ENCODE measurements around the gene STK4.

Gene STK4

DNA sequence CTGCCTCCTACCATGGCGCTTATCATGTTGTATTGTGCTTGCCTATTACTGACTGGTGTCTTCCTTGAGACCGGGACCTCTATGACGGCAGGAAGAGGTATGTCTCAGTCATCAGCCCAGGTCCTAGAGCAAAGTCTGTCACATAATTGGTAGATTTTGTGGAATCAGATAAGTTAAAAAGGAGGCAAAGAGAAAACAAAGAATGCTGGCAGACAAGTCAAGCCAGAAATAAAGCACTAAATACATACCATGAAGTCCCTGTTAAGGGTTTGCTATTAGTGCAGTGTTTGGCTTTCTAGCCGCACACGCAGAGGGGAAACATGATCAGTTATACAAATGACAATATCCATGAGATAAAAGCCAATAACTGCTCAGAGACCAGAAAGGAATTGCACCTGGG, 12.1 kb upstream of the STK4 start:
- no peak for DNase-seq (ENCODE audit: low read depth in 2 of 2)

DNA sequence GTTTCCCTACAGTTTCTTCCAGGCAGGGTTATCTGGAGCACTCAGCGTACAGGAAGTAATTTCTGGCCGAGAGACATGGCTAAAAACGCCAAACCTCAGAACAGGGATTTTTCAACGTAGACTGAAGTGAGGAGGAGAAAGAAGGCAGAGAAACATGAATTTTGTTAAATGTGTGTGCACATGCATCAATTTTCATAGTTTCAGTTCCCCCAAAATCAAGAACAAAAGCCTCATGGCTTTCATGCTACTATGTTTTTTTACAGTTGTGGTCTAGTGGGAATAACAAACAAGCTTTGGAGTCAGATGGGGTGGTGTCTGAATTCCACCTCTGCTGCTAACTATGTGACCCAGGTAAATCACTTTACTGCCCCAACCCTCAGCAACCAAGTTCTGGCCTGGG, 11.0 kb upstream of the STK4 start:
- no peak for DNase-seq (ENCODE audit: low read depth in 2 of 2)

DNA sequence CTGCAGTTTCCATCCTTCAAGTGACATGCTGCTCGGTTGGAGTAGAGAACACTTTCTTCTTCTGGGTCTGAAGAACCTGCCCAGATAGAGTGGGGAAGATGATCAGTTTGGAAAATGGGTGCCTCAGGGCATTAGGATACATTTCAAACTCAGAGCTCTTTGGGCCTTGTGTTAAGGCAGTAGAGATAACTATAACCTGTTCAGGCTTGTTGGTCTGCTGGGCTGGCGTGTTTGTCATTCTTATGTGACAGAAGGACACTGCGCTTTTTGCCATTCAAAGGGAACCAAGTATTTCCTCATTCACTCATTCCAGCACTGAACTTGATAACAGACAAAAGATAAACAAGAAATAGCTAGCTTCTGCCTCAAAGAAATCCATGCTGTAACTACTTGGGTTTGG, 9.9 kb upstream of the STK4 start:
- no peak for DNase-seq (ENCODE audit: low read depth in 2 of 2)

DNA sequence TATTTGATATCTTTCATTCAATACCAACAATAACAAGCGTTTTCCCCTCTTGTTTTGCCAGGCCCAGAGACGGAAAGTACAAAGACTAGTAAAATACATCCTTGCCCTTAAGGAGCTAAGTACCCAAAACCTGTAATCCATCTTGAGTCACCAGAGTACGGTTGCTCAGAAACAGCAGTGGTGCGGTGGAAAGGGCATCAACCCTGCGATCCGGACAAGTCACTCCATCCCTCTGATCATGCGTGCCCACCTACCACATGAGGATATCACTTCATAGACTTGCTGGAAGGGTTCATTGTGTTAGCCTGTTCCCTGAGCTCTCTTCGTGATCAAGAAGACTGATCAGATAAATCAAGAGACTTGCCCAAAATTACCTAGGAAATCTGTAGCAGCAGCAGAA, 8.0 kb upstream of the STK4 start:
- DNase-seq (ENCODE audit: low read depth in 2 of 2) = no peak

DNA sequence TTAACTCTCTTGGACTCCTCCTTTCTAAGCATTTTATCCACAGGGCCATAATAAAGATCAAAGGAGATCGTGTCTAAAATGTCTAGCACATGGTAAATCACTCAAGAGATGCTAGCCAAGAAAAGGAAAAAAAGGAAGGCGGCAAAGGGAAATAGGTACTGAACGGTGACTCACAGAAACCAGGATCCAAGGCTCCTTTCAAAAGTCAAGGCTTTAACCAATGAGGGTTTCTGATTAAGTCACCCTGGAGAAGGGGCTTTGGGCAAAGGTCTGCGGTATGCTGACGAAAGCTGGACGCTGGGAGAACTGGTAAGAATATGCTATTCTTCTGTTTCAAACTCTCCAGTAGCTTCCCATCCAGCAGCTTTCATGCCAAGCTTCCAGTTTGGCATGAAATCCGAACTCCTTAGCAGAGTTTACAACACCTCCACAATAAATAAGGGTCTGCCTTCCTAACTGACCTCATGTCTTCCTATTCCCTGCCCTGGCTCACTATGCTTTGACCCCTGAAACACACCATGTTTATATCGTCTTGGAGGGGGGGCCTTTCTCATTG, 7.2 kb upstream of the STK4 start:
- DNase-seq (ENCODE audit: low read depth in 2 of 2) = no peak

DNA sequence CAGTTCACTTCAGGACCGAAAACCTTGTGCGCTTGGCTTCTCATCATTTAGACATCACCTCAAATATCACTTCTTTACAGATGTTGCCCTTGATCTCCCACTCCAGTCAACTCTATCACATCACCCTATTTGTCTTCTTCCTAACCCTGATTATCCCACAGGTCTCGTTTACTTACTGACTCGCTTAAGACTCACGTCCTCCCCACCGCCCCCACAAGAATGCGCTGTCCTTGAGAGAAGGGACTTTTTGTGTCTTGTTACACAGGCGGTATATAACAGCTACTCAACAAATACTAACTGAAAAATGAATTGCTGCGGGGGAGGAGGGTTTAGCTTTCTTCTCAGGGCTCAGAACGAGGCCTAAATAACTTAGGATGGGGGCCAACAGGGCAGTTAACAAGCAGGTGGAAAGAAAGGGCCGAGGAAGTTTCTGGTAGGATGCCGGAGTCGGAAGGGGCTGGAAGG, 6.6 kb upstream of the STK4 start:
- peak in 1 of 2 experiments; percentile 9 for DNase-seq (ENCODE audit: low read depth in 2 of 2)

DNA sequence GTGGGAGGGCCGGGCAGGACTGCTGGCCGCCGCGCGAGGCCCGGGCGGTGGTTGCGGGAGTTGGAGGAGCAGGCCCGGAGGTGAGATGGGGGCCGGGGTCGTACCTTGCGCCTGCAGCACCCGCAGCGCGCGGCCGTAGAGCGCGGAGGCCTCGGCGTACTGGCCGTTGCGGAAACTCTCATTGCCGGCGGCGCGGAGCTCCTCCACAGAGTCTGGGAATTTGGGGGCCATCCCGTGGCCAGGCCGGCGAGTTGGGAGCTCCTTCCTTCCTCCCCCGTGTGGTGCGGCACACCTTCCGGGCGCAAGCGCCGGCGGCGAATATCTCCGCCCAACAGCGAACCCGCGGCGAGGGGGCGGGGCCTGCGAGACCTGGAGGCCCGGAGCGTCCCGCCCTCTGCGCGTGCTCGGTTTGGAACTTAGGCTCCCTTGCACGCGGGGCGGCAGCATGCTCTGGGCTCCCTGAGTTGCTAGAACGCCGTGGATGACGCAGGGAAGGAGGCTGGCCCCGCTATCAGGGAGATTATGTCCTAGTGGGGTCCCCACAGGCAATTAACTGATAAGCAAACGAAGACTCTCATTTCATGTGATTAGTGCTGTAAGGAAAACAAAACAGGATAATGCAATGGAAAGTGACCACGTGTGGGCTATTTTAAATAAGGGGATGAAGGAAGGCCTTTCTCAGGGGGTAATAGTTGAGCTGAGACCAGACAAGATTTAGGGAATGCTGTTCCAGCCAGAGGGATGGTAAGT, 6.0 kb upstream of the STK4 start, which contains the start of gene TOMM34:
TOMM34 (minus strand) TSS at position 295 of the 750 bp plus-strand sequence; CDS start at position 231, 64 bp downstream.
- DNase-seq (ENCODE audit: low read depth in 2 of 2) = peak; percentile 61 to 69

DNA sequence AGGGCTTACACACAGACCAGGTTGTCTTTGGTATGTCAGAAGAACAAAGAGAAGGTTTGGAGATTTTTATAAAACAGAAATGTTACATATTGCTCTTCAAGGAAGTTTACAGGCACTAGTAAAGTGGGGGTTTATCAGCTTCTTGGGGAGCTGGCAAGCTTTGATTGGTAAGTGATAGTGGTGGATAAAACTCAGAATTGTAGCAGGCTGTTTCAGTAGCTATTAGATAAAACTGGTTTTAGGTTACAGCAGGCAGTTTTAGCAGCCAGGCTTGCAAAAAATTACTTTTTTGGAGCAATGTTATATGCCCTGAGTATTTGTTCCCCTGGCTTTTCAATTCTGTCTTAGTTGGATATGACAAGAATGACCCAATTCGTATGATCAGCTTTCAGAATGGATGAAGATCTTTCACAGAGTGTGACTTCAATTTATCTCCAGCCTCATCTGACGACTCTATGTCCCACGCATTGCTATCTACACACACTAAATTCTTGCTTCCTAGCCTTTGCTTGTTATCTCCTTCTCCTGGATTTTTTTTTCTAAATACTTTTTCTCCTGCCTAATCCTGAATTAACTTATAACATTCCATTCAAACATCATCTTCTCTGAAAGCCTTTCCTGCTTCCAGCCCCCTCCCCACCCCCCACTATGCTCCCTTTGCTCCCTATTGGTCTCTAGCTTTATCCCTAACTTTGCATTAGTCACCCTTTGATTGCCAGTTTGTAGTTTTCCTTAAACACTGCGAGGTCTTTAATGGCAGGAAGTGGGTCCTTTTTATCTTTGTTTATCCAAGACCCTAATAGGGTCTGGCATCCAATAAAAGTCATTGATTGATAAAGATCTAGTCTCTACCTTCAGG, 5.1 kb upstream of the STK4 start:
- DNase-seq (ENCODE audit: low read depth in 2 of 2) = no peak

DNA sequence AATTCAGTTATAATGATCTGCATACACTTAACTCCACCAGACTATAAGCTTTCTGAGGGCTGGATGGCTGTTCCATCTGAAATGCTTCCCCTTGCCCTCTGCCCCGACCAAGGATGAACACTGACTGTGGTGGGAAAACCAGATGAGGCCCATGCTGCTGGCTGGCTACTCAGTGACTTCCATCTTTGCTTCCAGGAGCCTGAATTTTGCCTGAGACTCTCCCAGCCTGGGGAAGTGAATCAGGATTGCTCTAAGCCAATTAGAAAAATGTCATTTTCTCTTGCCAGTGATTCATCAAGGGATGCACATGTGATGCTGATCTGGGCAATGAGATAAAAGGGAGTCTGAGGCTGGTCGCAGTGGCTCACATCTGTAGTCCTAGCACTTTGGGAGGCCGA, 4.4 kb upstream of the STK4 start:
- no peak for DNase-seq (ENCODE audit: low read depth in 2 of 2)

DNA sequence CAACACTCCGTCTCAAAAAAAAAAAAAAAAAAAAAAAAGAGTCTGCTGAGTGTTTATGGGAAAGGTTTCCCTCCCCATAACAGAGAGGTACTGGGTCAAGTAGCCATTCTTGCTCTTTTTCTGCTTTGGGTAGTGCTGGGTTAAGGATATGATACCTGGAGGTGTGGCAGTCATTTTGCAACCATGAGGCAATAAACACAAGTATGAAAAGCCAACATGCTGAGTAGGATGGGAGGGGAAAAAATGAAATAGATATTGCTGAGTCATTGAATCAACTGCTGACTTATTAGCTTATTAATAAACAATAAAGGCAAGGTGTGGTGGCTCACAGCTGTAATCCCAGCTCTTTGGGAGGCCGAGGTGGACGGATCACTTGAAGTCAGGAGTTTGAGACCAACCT, 3.8 kb upstream of the STK4 start:
- DNase-seq (ENCODE audit: low read depth in 2 of 2) = no peak

DNA sequence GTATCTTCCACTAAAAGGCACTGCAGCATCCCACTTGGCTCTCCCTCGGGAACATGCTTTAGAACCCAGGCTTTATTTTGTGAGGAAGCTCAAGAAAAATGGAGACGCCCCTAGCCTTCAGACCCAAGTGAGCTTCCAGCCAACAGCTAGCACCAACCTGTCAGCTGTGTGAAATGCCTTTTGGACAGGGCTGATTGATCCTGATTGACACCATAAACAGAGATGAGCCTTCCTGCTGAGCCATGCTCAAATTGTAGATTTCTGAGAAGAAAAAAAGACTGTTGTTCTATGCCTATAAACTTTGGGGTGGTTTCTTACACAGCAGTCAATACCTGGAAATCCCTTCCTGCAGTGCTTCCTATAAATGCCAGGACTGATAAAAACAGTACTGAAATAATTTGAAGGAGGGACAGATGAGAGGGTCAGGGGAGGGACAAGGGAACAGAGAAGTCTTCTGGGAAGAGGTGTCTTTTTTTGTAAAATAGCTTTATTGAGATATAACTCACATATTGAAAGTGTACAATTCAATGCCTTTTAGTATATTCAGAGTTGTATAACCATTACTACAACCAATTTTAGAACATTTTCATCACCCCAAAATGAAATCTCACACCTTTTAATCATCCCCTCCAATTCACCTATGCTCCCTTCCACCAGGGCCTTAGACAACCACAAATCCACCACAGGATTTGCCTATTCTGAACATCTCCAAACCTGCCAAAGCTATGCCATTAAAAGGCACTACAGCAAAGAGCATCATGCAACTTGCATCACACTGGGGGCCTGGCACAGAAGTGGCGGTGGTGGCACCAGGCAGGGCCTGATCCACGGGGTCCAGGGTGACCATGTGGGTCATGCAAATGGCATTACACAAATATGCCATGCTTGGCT, 2.7 kb upstream of the STK4 start:
- no peak for DNase-seq (ENCODE audit: low read depth in 2 of 2)

DNA sequence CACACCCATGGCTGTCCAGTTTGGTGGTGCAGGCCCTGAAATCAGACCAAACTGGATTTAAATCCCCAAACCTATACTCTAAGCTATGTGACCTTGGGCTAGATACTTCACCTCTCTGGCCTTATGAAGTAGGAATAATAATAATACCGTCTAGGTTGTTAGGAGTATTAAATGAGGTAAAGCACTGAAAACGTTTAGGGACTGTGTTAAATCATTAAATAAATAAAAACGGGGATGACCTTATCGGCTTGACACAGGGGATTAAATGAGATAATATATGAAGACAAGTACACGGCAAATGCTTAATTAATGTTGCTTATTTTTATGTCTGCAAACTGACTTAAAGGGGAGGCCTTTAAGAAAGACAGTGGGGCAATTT, 672 bp upstream of the STK4 start:
- no peak for DNase-seq (ENCODE audit: low read depth in 2 of 2)

DNA sequence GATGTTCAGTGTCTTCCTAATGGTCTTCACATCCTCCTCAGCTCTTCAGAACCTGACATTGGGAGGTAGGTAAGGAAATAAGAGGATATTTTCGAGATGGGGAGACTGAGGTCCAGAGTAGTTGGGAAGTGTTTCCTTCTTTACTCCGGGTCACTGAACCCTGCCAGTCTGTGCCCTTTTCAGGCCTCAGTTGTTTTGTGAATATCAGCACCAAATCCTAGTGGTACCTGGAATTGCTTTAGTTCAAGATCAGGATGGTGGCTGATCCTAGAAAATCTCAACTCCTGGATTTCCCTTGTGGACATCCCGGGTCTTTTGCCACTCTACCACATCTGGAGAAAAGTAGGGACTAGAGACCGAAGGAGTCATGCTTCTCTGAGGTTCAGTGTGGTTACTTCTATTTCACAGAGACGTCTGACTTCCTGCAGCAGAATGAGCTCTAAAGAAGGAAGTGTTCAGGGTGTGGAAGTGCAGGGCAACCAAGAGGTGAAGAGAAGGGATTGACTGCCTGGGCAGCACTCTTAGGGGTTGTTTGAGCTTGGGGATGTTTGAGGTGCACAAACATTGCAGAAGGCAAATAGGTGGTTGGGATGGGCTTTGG, 995 bp downstream of the STK4 start:
- no peak for DNase-seq (ENCODE audit: low read depth in 2 of 2)

DNA sequence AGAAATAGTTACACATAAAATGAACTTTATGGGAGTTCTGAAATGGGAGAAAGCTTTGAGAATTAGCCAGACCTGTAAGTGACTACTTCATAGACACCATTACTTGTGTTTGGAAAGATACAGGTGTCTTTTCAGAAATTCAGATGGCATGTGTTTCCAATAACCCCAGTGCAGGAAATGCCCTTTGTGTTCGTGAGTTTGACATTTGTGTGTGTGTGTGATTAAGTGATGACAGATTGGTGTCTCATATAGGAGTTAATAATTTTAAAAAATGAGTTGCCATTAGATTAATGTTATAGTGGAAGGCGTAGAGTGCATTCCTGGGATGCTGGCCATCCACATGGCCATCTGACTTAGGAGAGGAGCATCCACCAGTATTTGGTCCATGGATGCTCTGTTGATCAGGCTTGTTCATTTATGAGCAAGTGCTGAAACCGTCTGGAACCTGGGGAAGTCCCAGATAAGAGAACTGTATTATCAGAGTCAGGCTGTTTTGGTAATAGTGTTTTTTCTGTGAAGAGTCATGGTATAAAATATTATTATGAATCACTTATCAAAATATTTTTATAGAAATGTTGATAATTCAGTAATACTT, 3.1 kb downstream of the STK4 start:
- no peak for DNase-seq (ENCODE audit: low read depth in 2 of 2)

DNA sequence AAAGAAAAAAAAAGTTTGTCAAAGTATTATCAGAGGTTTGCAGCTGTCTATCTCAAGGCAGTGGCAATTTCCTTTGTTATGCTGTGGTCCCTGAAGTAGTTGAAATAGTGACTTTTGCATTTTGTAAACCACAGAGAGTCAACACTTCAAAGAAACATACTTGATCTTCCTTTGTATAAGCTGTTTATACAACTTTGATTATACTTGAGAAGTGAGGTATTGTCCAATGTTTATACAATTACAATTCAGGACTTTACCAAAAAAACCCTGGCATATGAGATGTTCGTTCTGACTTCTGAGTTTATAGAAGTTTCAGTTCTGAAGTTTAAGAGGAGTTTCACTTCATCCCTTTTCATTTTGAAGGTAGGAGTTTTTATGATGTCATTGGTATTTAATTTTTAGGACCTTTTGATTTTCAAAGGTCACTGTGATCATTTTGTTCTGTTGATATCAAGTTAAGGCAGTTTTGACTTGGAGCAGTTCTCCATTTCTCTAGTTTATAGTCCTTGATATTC, 4.0 kb downstream of the STK4 start:
- DNase-seq (ENCODE audit: low read depth in 2 of 2) = no peak

DNA sequence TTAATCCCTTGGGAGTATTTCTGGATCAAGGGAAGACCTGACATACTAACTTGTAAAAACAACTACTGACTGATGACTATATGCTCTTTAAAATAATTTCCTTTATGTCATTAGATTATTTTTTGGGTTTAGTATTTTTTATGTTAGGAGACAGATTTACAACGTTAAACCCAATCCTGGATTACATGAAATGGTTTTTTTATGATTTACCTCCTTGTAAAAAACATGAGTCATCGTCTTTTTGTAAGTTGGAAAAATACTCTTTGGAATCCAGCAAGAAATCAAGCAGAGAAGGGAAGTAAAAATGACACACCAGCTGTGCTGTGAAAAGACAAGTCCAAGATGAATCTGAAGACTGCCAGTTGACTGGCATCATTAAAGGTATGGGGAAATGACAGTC, 6.7 kb downstream of the STK4 start:
- DNase-seq (ENCODE audit: low read depth in 2 of 2) = no peak

DNA sequence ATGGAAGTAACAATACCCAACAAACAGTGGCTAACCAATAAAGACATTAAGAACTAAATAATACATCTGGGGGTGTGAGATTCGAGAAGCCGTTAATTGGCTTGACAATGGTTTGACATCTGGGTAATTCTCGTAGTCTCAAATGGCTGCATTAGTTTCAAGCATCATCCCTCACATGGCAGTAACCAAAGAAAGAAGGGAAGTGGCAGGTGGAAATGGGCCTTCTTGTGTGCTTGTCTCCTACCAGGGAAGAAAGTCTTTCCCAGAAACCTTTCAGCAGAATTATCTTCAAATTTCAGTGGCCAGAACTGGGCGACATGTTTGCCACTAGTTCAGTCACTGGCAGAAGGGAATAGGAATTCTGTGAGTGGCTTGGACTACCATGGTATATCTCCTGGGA, 10.4 kb downstream of the STK4 start:
- no peak for DNase-seq (ENCODE audit: low read depth in 2 of 2)

DNA sequence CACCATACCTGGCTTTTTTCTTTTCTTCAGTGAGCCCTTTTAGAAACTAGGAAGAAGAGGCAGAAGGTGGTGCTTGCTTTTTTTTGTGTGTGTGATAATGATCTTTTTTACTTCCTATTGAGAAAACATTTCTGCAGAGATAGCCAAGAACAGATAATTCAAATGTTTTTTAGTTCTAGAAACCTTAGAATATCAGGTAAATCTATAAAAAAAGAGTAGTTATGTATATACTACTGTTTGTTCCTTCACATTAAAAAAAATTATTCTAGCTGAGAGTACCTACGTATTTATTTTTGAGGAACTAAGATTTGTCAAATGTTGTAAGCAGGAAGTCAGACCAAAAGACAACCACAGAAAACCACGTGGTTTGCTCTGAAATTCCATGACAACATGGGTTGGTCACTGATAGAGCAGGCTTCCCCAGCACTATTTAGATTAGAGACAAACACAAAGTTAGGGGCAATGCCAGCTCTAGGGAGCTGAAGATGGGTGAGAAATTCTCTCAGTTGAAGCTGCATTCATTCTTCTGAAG, 12.8 kb downstream of the STK4 start:
- DNase-seq (ENCODE audit: low read depth in 2 of 2) = no peak

DNA sequence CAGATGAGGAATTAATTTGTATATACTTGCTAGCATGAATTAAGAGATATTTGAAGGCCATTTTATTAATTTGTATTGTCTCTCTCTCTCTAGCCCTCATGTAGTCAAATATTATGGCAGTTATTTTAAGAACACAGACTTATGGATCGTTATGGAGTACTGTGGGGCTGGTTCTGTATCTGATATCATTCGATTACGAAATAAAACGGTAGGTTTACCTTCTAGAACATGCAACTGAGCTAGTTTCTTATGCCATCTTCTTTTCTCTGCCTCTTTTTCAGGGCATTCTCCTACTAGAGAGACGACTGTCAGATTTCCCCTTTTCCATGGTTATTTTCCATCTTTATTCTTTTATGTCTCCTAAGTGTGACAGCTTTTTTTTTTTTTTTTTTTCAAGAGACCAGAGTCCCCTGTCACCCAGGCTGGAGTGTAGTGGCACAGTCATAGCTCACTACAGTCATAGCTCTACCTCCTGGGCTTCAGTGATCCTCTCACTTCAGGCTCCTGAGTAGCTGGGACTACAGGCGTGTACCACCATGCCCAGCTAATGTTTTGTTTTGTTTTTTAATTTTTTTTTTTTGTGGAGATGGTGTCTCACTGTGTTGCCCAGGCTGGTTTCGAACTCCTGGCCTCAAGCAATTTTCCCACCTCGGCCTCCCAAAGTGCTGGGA, 15.6 kb downstream of the STK4 start:
- DNase-seq (ENCODE audit: low read depth in 2 of 2) = no peak

Measured in fibroblast of skin of left biceps (primary cell).